ENCODE measurements around the gene ACTC1.

DNA sequence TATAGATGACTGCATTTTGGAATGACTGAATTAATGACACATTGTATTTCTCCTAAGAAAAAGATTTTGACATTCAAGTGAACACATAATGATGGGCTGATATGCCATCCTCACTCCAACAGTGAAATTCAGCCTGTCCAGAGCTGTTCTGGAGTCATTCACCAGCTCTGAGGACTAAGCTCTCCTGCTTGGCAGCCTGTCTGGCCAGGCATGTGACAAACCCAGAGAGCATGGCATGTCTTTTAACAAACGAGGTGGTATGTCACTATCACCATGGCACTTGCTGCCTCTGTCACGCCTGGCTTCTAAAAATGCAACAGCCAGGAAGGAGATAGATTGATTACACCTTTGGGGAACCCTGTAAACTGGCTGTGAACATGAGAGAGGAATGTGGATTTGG is 1.4 kb downstream of the ACTC1 start:
- TF ChIP-seq, protein P1, sequence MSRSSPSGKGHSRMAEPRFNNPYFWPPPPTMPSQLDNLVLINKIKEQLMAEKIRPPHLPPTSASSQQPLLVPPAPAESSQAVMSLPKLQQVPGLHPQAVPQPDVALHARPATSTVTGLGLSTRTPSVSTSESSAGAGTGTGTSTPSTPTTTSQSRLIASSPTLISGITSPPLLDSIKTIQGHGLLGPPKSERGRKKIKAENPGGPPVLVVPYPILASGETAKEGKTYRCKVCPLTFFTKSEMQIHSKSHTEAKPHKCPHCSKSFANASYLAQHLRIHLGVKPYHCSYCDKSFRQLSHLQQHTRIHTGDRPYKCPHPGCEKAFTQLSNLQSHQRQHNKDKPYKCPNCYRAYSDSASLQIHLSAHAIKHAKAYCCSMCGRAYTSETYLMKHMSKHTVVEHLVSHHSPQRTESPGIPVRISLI (tag by site-specific recombination; IDR thresholded peaks at IDR 0.05): no peak
- TF ChIP-seq, protein P2, sequence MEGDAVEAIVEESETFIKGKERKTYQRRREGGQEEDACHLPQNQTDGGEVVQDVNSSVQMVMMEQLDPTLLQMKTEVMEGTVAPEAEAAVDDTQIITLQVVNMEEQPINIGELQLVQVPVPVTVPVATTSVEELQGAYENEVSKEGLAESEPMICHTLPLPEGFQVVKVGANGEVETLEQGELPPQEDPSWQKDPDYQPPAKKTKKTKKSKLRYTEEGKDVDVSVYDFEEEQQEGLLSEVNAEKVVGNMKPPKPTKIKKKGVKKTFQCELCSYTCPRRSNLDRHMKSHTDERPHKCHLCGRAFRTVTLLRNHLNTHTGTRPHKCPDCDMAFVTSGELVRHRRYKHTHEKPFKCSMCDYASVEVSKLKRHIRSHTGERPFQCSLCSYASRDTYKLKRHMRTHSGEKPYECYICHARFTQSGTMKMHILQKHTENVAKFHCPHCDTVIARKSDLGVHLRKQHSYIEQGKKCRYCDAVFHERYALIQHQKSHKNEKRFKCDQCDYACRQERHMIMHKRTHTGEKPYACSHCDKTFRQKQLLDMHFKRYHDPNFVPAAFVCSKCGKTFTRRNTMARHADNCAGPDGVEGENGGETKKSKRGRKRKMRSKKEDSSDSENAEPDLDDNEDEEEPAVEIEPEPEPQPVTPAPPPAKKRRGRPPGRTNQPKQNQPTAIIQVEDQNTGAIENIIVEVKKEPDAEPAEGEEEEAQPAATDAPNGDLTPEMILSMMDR (tag by site-specific recombination; IDR thresholded peaks at IDR 0.05): no peak
- TF ChIP-seq, protein P3, sequence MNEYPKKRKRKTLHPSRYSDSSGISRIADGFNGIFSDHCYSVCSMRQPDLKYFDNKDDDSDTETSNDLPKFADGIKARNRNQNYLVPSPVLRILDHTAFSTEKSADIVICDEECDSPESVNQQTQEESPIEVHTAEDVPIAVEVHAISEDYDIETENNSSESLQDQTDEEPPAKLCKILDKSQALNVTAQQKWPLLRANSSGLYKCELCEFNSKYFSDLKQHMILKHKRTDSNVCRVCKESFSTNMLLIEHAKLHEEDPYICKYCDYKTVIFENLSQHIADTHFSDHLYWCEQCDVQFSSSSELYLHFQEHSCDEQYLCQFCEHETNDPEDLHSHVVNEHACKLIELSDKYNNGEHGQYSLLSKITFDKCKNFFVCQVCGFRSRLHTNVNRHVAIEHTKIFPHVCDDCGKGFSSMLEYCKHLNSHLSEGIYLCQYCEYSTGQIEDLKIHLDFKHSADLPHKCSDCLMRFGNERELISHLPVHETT (tag by site-specific recombination; IDR thresholded peaks at IDR 0.05): no peak
- TF ChIP-seq ZIC2 (tag by site-specific recombination; IDR thresholded peaks at IDR 0.05): no peak
- no peak for TF ChIP-seq ZNF202 (tag by site-specific recombination; IDR thresholded peaks at IDR 0.05; ENCODE audit: borderline replicate concordance)

Measured in HEK293 (cell line).